HepG2 (cell line): ENCODE data around the gene TNFRSF25. TPM values are rescaled to one million over a fixed set of nuclear protein-coding genes. Genes with fewer than 3 reads are reported as not detected.

ENCODE experiments used
- ATAC-seq: fragments of 200-7000 bp; cut with Tn5 transposase; 3 replicates; pipeline ENCODE4 v1.9.1; 2020; ENCODE audit warnings: mild to moderate bottlenecking, moderate library complexity
- BruUV-seq: library from RNA; stranded (reverse); fragments of 400-500 nt; replicated peaks from 2 replicates; lab custom pipeline; 2021; lab: Mats Ljungman, UMichigan
- CTCF ChIA-PET: fragments of 300-600 bp; formaldehyde crosslinking; extraction: SDS; loops from one replicate; lab custom pipeline; 2021; ENCODE audit warnings: low total read pairs, inconsistent platforms, low intra/inter-chr PET ratio; lab: Yijun Ruan, JAX
- POLR2A ChIA-PET: fragments of 350-600 bp; sonication (Branson Sonifier 250); formaldehyde crosslinking; loops from one replicate; lab custom pipeline; 2020; ENCODE audit warnings: antibody characterized with exemption, inconsistent platforms; lab: Yijun Ruan, JAX
- DNase-seq: peaks from one replicate; pipeline ENCODE4 v3.0.0-alpha.2; 2015; ENCODE audit warnings: low spot score
- FAIRE-seq: peaks from 3 replicates; lab custom pipeline; 2011; peaks lifted over from hg19 to GRCh38; lab: Jason Lieb, UNC
- H2AFZ ChIP-seq: one replicate; pipeline ENCODE4 v1.6.1; 2011; ENCODE audit warnings: low read length, inconsistent platforms
- H3K27ac ChIP-seq: fragments of 300-600 bp; 3 replicates; pipeline ENCODE4 v1.8.0; 2011; ENCODE audit warnings: mixed run types, mild to moderate bottlenecking, mixed read lengths, low read length, inconsistent platforms; ENCODE audit not compliant: insufficient read depth; ENCODE audit errors: extremely low read length
- H3K27me3 ChIP-seq, 2 experiments: fragments of 200-600 bp in 1 of 2; 2 replicates in 1 of 2; 3 replicates in 1 of 2; pipeline versions ENCODE4 v1.6.0 to v1.8.0; 2011; ENCODE audit warnings: low read length in 2 of 2, mild to moderate bottlenecking in 2 of 2, moderate library complexity in 2 of 2, inconsistent platforms in 1 of 2; ENCODE audit not compliant: insufficient read depth in 2 of 2, control insufficient read depth in 1 of 2
- H3K36me3 ChIP-seq, 2 experiments: fragments of 200-600 bp in 1 of 2; replicated peaks in 1 of 2; 2 replicates in 1 of 2; 3 replicates in 1 of 2; pipeline versions ENCODE4 v1.5.1 to v1.8.0; 2011; ENCODE audit warnings: low read length in 2 of 2, inconsistent platforms in 1 of 2; ENCODE audit not compliant: insufficient read depth in 2 of 2, control insufficient read depth in 1 of 2
- H3K4me1 ChIP-seq: 2 replicates; pipeline ENCODE4 v1.5.1; 2012; ENCODE audit warnings: low read length, inconsistent platforms; ENCODE audit not compliant: insufficient read depth
- H3K4me2 ChIP-seq: 2 replicates; pipeline ENCODE4 v1.6.0; 2011; ENCODE audit warnings: low read depth, low read length, inconsistent platforms
- H3K4me3 ChIP-seq, 3 experiments: fragments of 200-600 bp in 1 of 3; sonication (generic), shearing (Covaris generic) in 1 of 3; replicated peaks in 1 of 3; 2 replicates each; pipeline ENCODE4 v1.5.1; 2011 to 2016; ENCODE audit warnings: low read length in 3 of 3, inconsistent platforms in 2 of 3, low read depth in 2 of 3, mild to moderate bottlenecking in 2 of 3, control low read depth in 1 of 3, mixed read lengths in 1 of 3; ENCODE audit not compliant: insufficient read depth in 1 of 3
- H3K79me2 ChIP-seq: one replicate; pipeline ENCODE4 v1.6.1; 2011; ENCODE audit warnings: low read length, inconsistent platforms; ENCODE audit not compliant: insufficient read depth
- H3K9ac ChIP-seq: 2 replicates; pipeline ENCODE4 v1.6.0; 2011; ENCODE audit warnings: mild to moderate bottlenecking, low read depth, low read length, inconsistent platforms; ENCODE audit not compliant: insufficient read depth
- H3K9me3 ChIP-seq: 2 replicates; pipeline ENCODE4 v1.5.1; 2012; ENCODE audit warnings: mild to moderate bottlenecking, low read length
- H4K20me1 ChIP-seq: 2 replicates; pipeline ENCODE4 v1.6.0; 2011; ENCODE audit warnings: inconsistent platforms, mild to moderate bottlenecking, low read length, moderate library complexity; ENCODE audit not compliant: insufficient read depth
- CREB1 ChIP-seq, 2 experiments: fragments of 450-650 bp in 1 of 2; IDR thresholded peaks; 2 replicates each; pipeline ENCODE4 v1.6.1; 2016 to 2017; ENCODE audit warnings: control low read depth in 1 of 2, mild to moderate bottlenecking in 1 of 2, missing compliant biosample characterization in 1 of 2, missing genetic modification characterization in 1 of 2
- ETV5 ChIP-seq: IDR thresholded peaks from 2 replicates; pipeline ENCODE4 v1.6.1; 2018; ENCODE audit warnings: missing biosample characterization, missing genetic modification reagents, inconsistent platforms, borderline replicate concordance
- FOSL2 ChIP-seq: sonication (generic); formaldehyde crosslinking; IDR thresholded peaks from 2 replicates; pipeline ENCODE4 v1.4.0; 2020; ENCODE audit warnings: missing genetic modification reagents
- FOXA1 ChIP-seq, 2 experiments: fragments of 450-650 bp in 1 of 2; sonication (generic) in 1 of 2; formaldehyde crosslinking in 1 of 2; IDR thresholded peaks; 2 replicates each; pipeline versions ENCODE4 v1.4.0 to v1.6.1; 2016 to 2020; ENCODE audit warnings: missing genetic modification reagents in 1 of 2
- FOXP1 ChIP-seq, 2 experiments: fragments of 450-650 bp in 1 of 2; IDR thresholded peaks; 2 replicates each; pipeline ENCODE4 v1.6.1; 2017 to 2018; ENCODE audit warnings: antibody characterized with exemption in 1 of 2
- GATAD2A ChIP-seq: IDR thresholded peaks from 2 replicates; pipeline ENCODE4 v1.6.1; 2016
- MED1 ChIP-seq: sonication (generic); formaldehyde crosslinking; IDR thresholded peaks from 2 replicates; pipeline ENCODE4 v1.4.0; 2020; ENCODE audit warnings: missing genetic modification reagents
- MIXL1 ChIP-seq: IDR thresholded peaks from 2 replicates; pipeline ENCODE4 v1.6.1; 2016
- MTERF4 ChIP-seq: sonication (generic); formaldehyde crosslinking; IDR thresholded peaks from 2 replicates; pipeline ENCODE4 v1.8.0; 2023; ENCODE audit warnings: mild to moderate bottlenecking, missing genetic modification reagents
- RXRB ChIP-seq: IDR thresholded peaks from 2 replicates; pipeline ENCODE4 v1.6.1; 2016; ENCODE audit warnings: borderline replicate concordance, missing genetic modification reagents, missing compliant biosample characterization
- SOX13 ChIP-seq, 3 experiments: fragments of 450-650 bp in 1 of 3; sonication (generic) in 1 of 3; formaldehyde crosslinking in 1 of 3; IDR thresholded peaks in 2 of 3; conservative IDR thresholded peaks in 1 of 3; 2 replicates each; pipeline versions ENCODE4 v1.5.0 to v1.6.1; 2016 to 2020; ENCODE audit warnings: antibody characterized with exemption in 1 of 3, mild to moderate bottlenecking in 1 of 3, missing compliant biosample characterization in 1 of 3, missing genetic modification reagents in 1 of 3, moderate library complexity in 1 of 3
- SOX5 ChIP-seq: IDR thresholded peaks from 2 replicates; pipeline ENCODE4 v1.6.1; 2016; ENCODE audit warnings: borderline replicate concordance
- SOX6 ChIP-seq, 2 experiments: fragments of 450-650 bp in 1 of 2; sonication (generic) in 1 of 2; formaldehyde crosslinking in 1 of 2; IDR thresholded peaks; 2 replicates each; pipeline versions ENCODE4 v1.4.0 to v1.6.1; 2017 to 2020; ENCODE audit warnings: antibody characterized with exemption in 1 of 2, mild to moderate bottlenecking in 1 of 2, missing genetic modification reagents in 1 of 2
- SRSF9 ChIP-seq: fragments of 200-400 bp; formaldehyde crosslinking; IDR thresholded peaks from 2 replicates; pipeline ENCODE4 v1.6.1; 2018; ENCODE audit warnings: borderline replicate concordance, mild to moderate bottlenecking, low read depth, low read length; ENCODE audit not compliant: insufficient read depth, poor library complexity, severe bottlenecking
- TCF7L2 ChIP-seq: IDR thresholded peaks from 2 replicates; pipeline ENCODE4 v1.6.1; 2011; ENCODE audit warnings: mild to moderate bottlenecking, low read depth, low read length, moderate library complexity
- TEAD3 ChIP-seq: optimal IDR thresholded peaks from 2 replicates; pipeline ENCODE3; 2016; ENCODE audit warnings: borderline replicate concordance
- ZBTB14 ChIP-seq: sonication (generic); formaldehyde crosslinking; IDR thresholded peaks from 2 replicates; pipeline ENCODE4 v1.4.0; 2020; ENCODE audit warnings: missing genetic modification reagents
- ZFP36L1 ChIP-seq: sonication (generic); formaldehyde crosslinking; IDR thresholded peaks from 2 replicates; pipeline ENCODE4 v1.8.0; 2022; ENCODE audit warnings: mild to moderate bottlenecking, missing genetic modification reagents, moderate library complexity
- ZNF10 ChIP-seq: sonication (generic); formaldehyde crosslinking; IDR thresholded peaks from 2 replicates; pipeline ENCODE4 v1.4.0; 2020; ENCODE audit warnings: mild to moderate bottlenecking, low read depth, missing genetic modification reagents, borderline replicate concordance
- ZNF558 ChIP-seq: sonication (generic); formaldehyde crosslinking; IDR thresholded peaks from 2 replicates; pipeline ENCODE4 v1.9.0; 2022; ENCODE audit warnings: mild to moderate bottlenecking, missing genetic modification reagents, borderline replicate concordance
- ZNF572 ChIP-seq: sonication (generic); formaldehyde crosslinking; IDR thresholded peaks from 2 replicates; pipeline ENCODE4 v1.5.1; 2020; ENCODE audit warnings: mild to moderate bottlenecking, missing genetic modification reagents
- ZNF605 ChIP-seq: sonication (generic); formaldehyde crosslinking; IDR thresholded peaks from 2 replicates; pipeline ENCODE4 v1.8.0; 2022; ENCODE audit warnings: mild to moderate bottlenecking, missing genetic modification reagents
- ZNF724P ChIP-seq: sonication (generic); formaldehyde crosslinking; IDR thresholded peaks from 2 replicates; pipeline ENCODE4 v1.8.0; 2022; ENCODE audit warnings: missing genetic modification reagents, borderline replicate concordance
- ZSCAN20 ChIP-seq: sonication (generic); formaldehyde crosslinking; IDR thresholded peaks from 2 replicates; pipeline ENCODE4 v1.4.0; 2020; ENCODE audit warnings: missing genetic modification reagents, mild to moderate bottlenecking, borderline replicate concordance
- WGBS: methylation state at CpG from one replicate; pipeline ENCODE4 v1.1.6; 2017; ENCODE audit warnings: low lambda C conversion rate; 5-methylcytosine and 5-hydroxymethylcytosine counted together
- in situ Hi-C: cut with HindIII; loops from 2 replicates; pipeline ENCODE4 v1.10.0; 2017; ENCODE audit warnings: low pct_unique_long_range_greater_than_20kb; ENCODE audit not compliant: extremely low pct_ligation_motif_present
- intact Hi-C: fragments of 100-400 bp; cut with micrococcal nuclease; formaldehyde crosslinking; loops from one replicate; pipeline ENCODE4 v1.10.0; 2022; ENCODE audit not compliant: unreplicated experiment
- polyA plus RNA-seq, 8 experiments: library from polyadenylated mRNA; depleted of rRNA in 3 of 8; stranded (reverse) in 7 of 8; unstranded in 1 of 8; fragments of >200 nt; fragmentation: Illumina TruSeq in 4 of 8; extraction: Trizol in 4 of 8; gene quantifications; 2 replicates each; pipeline versions ENCODE4 v1.2.1 to v1.2.3, GENCODE V29; 2011 to 2016; ENCODE audit warnings: low read depth in 4 of 8, missing spikeins in 1 of 8, mixed read lengths in 1 of 8; ENCODE audit not compliant: insufficient read depth in 1 of 8
- total RNA-seq, 5 experiments: library from RNA; depleted of rRNA; stranded (reverse); fragments of >200 nt; fragmentation: Illumina TruSeq; extraction: Trizol; gene quantifications; 2 replicates each; pipeline ENCODE4 v1.2.3, GENCODE V29; 2016; ENCODE audit warnings: low read depth in 1 of 5

TNFRSF25 gene
- total and polyA plus RNA-seq, 2 of the 13 experiments (the other 11 are each of a cell fraction or from before 2014, with no cell fraction given) = 1.4 to 1.5 TPM

GRCh38 chr1:6412896-6413295 is 53.1 kb downstream of the TNFRSF25 start:
- Histone ChIP-seq H3K9ac (no peak overlapping the region), H3K79me2 (no peaks in the 10 kb centered on the region), H3K27ac (no peak overlapping the region), H2AFZ (no peak overlapping the region), H3K27me3 (peaks cover 8 to 45% of the 10 kb centered on the region in 2 experiments), H3K4me1 (peaks cover 56% of the 10 kb centered on the region), H3K4me2 (peak overlapping the region; percentile 1; the same call in 1 of the 2 replicates), H3K4me3 (no peak overlapping the region), H3K9me3 (no peaks in the 10 kb centered on the region), H4K20me1 (no peaks in the 10 kb centered on the region), H3K36me3 (no peaks in the 10 kb centered on the region)
- peak; percentile 55 for FAIRE-seq
- DNase-seq = peak; percentile 77
- in situ Hi-C loops = loop anchor here (10.0 kb wide), 1 partner anchor 168 kb away; the partner anchor contains the start of gene HES3
- no TSS peak for BruUV-seq
- CTCF ChIA-PET = no interaction called here
- POLR2A ChIA-PET = interaction anchor here (1.2 kb wide), 1 partner anchor 21 kb away, joined by 4 read pairs; no protein-coding TSS in a partner anchor
- intact Hi-C loops = no loop called here
- WGBS = under 1% methylated on average over 6 of the region's 6 CpGs
- ATAC-seq = peak; percentile 55
- TF ChIP-seq ZFP36L1 (CRISPR knock-in tag) (no peak), MIXL1 (CRISPR knock-in tag) (0 out of 2 replicates have a peak, but pooled peaks have one; percentile 20), ZSCAN20 (CRISPR knock-in tag) (no peak), ZBTB14 (CRISPR knock-in tag) (no peak), SRSF9 (no peak), GATAD2A (CRISPR knock-in tag) (peak; percentile 74), ZNF558 (CRISPR knock-in tag) (no peak), TEAD3 (CRISPR knock-in tag) (peak; percentile 74), CREB1 (IDR thresholded peaks at IDR 0.05) (no peak), CREB1 (CRISPR knock-in tag; IDR thresholded peaks at IDR 0.05) (peak; percentile 55; the same call in 1 of the 2 replicates), SOX13 (IDR thresholded peaks at IDR 0.05) (no peak), SOX13 (CRISPR knock-in tag; conservative IDR thresholded peaks at IDR 0.05 in 1 of 2, IDR thresholded peaks at IDR 0.05 in 1 of 2) (peak in 1 of 2 experiments; percentile 90; a peak in 2 of 4 replicates), ZNF572 (CRISPR knock-in tag) (no peak), ZNF724P (CRISPR knock-in tag) (no peak), MTERF4 (CRISPR knock-in tag) (no peak), FOSL2 (CRISPR knock-in tag) (peak; percentile 30; the same call in 1 of the 2 replicates), SOX6 (IDR thresholded peaks at IDR 0.05) (no peak), SOX6 (CRISPR knock-in tag; IDR thresholded peaks at IDR 0.05) (peak; percentile 83), ETV5 (peak; percentile 76; the same call in 1 of the 2 replicates), TCF7L2 (no peak), MED1 (0 out of 2 replicates have a peak, but pooled peaks have one; percentile 18), ZNF10 (CRISPR knock-in tag) (no peak), SOX5 (CRISPR knock-in tag) (peak; percentile 90; the same call in 1 of the 2 replicates), ZNF605 (CRISPR knock-in tag) (no peak), RXRB (CRISPR knock-in tag) (peak; percentile 28; the same call in 1 of the 2 replicates), FOXP1 (IDR thresholded peaks at IDR 0.05) (no peak), FOXP1 (CRISPR knock-in tag; IDR thresholded peaks at IDR 0.05) (peak; percentile 72), FOXA1 (IDR thresholded peaks at IDR 0.05) (no peak), FOXA1 (CRISPR knock-in tag; IDR thresholded peaks at IDR 0.05) (peak; percentile 89)
